ENCODE measurements around the gene PTRH1. TPM values are rescaled to one million over a fixed set of nuclear protein-coding genes. Genes with fewer than 3 reads are reported as not detected.

The PTRH1 gene
- total and polyA plus RNA-seq, 2 of the 13 experiments (the other 11 are each of a cell fraction or from before 2014, with no cell fraction given): 4.0 to 10.4 TPM

GRCh38 chr9:127711226-127711701 is 4.2 kb downstream of the PTRH1 start (continued):
- 0 out of 2 replicates have a peak, but pooled peaks have one; percentile 27 for TF ChIP-seq ZFP37 (CRISPR knock-in tag; IDR thresholded peaks at IDR 0.05; ENCODE audit: borderline replicate concordance)
- TF ChIP-seq GFI1 (CRISPR knock-in tag; IDR thresholded peaks at IDR 0.05; ENCODE audit: borderline replicate concordance): peak; percentile 24; the same call in 1 of the 2 replicates
- peak; percentile 22; the same call in 1 of the 2 replicates for TF ChIP-seq MAX (IDR thresholded peaks at IDR 0.05)
- TF ChIP-seq GABPA (IDR thresholded peaks at IDR 0.05; ENCODE audit: low read depth, low read length): no peak
- peak; percentile 25; the same call in 1 of the 2 replicates for TF ChIP-seq GABPA (CRISPR knock-in tag; IDR thresholded peaks at IDR 0.05; ENCODE audit: low read depth)
- 0 out of 2 replicates have a peak, but pooled peaks have one; percentile 40 for TF ChIP-seq RXRA (CRISPR knock-in tag; IDR thresholded peaks at IDR 0.05)
- peak; percentile 63 for TF ChIP-seq ZNF687 (CRISPR knock-in tag; IDR thresholded peaks at IDR 0.05)
- peak; percentile 60; the same call in 1 of the 2 replicates for TF ChIP-seq ZNF770 (CRISPR knock-in tag; IDR thresholded peaks at IDR 0.05)
- TF ChIP-seq SOX6 (IDR thresholded peaks at IDR 0.05): no peak
- TF ChIP-seq SOX6 (CRISPR knock-in tag; IDR thresholded peaks at IDR 0.05): peak; percentile 54
- TF ChIP-seq SOX13 (IDR thresholded peaks at IDR 0.05): no peak
- TF ChIP-seq SOX13 (CRISPR knock-in tag; conservative IDR thresholded peaks at IDR 0.05 in 1 of 2, IDR thresholded peaks at IDR 0.05 in 1 of 2): peak in 1 of 2 experiments; percentile 69; a peak in 2 of 4 replicates
- TF ChIP-seq ZNF20 (CRISPR knock-in tag; IDR thresholded peaks at IDR 0.05): no peak
- peak; percentile 43; the same call in 1 of the 2 replicates for TF ChIP-seq GATAD2A (CRISPR knock-in tag; IDR thresholded peaks at IDR 0.05)
- peak; percentile 35; the same call in 1 of the 2 replicates for TF ChIP-seq NR2F2 (IDR thresholded peaks at IDR 0.05; ENCODE audit: borderline replicate concordance, low read depth)
- 0 out of 2 replicates have a peak, but pooled peaks have one; percentile 20 for TF ChIP-seq UBTF (CRISPR knock-in tag; IDR thresholded peaks at IDR 0.05)
- TF ChIP-seq PBX2 (CRISPR knock-in tag; IDR thresholded peaks at IDR 0.05): no peak
- 0 out of 2 replicates have a peak, but pooled peaks have one; percentile 33 for TF ChIP-seq ZFY (CRISPR knock-in tag; IDR thresholded peaks at IDR 0.05)
- 0 out of 2 replicates have a peak, but pooled peaks have one; percentile 62 for TF ChIP-seq ETV5 (CRISPR knock-in tag; IDR thresholded peaks at IDR 0.05; ENCODE audit: borderline replicate concordance)
